ENCODE data around the gene TUBB4A. TPM values are rescaled to one million over a fixed set of nuclear protein-coding genes. Genes with fewer than 3 reads are reported as not detected.

Gene TUBB4A
- total RNA-seq, 1 experiment from 2014 or later, result not detected

- Mint-ChIP-seq H3K9me3 (ENCODE audit: unreplicated experiment) (peaks cover 7% of the 10 kb centered on the region), H3K27ac (ENCODE audit: low read depth, unreplicated experiment) (no peak overlapping the region), H3K4me3 (ENCODE audit: unreplicated experiment) (no peak overlapping the region), H3K27me3 (ENCODE audit: insufficient read depth, unreplicated experiment) (peaks cover 11% of the 10 kb centered on the region), H3K36me3 (ENCODE audit: insufficient read depth, unreplicated experiment) (no peaks in the 10 kb centered on the region), H3K4me1 (ENCODE audit: insufficient read depth, unreplicated experiment) (no peaks in the 10 kb centered on the region)
- ChIA-PET POLR2A (no interaction called here), CTCF (no interaction called here)
- TF ChIP-seq CTCF (IDR thresholded peaks at IDR 0.05; ENCODE audit: unreplicated experiment), result no peak
- BruUV-seq (replicated peaks), result no TSS peak
- intact Hi-C loops (cut with micrococcal nuclease), result no loop called here
- no peak for DNase-seq (ENCODE audit: unreplicated experiment)
Observed at GRCh38 chr19:6490134-6490533, 12.0 kb downstream of the TUBB4A start.

GRCh38 chr19:6489278-6490061, 12.6 kb downstream of the TUBB4A start:
- no peak for TF ChIP-seq CTCF (IDR thresholded peaks at IDR 0.05; ENCODE audit: unreplicated experiment)
- ChIA-PET CTCF (no interaction called here), POLR2A (no interaction called here)
- no peak for DNase-seq (ENCODE audit: unreplicated experiment)
- BruUV-seq (replicated peaks), result no TSS peak
- peaks cover 11% of the 10 kb centered on the region for H3K27me3 Mint-ChIP-seq (ENCODE audit: insufficient read depth, unreplicated experiment)
- peaks cover 2% of the 10 kb centered on the region for H3K4me1 Mint-ChIP-seq (ENCODE audit: insufficient read depth, unreplicated experiment)
- intact Hi-C loops (cut with micrococcal nuclease), result no loop called here
- H3K9me3 Mint-ChIP-seq (ENCODE audit: unreplicated experiment), result peaks cover 7% of the 10 kb centered on the region
- no peak overlapping the region for H3K27ac Mint-ChIP-seq (ENCODE audit: low read depth, unreplicated experiment)
- H3K4me3 Mint-ChIP-seq (ENCODE audit: unreplicated experiment), result no peak overlapping the region
- H3K36me3 Mint-ChIP-seq (ENCODE audit: insufficient read depth, unreplicated experiment), result no peaks in the 10 kb centered on the region

- BruUV-seq (replicated peaks), result no TSS peak
- intact Hi-C loops (cut with micrococcal nuclease), result no loop called here
- H3K4me3 Mint-ChIP-seq (ENCODE audit: unreplicated experiment), result no peak overlapping the region
- no peaks in the 10 kb centered on the region for H3K36me3 Mint-ChIP-seq (ENCODE audit: insufficient read depth, unreplicated experiment)
- H3K27me3 Mint-ChIP-seq (ENCODE audit: insufficient read depth, unreplicated experiment), result peaks cover 1% of the 10 kb centered on the region
- H3K9me3 Mint-ChIP-seq (ENCODE audit: unreplicated experiment), result no peaks in the 10 kb centered on the region
- POLR2A ChIA-PET, result interaction anchor here (0.6 to 1.2 kb wide), 2 partner anchors 19 to 32 kb away, joined by 3 to 6 read pairs; no protein-coding TSS in a partner anchor
- peak; percentile 54 for DNase-seq (ENCODE audit: unreplicated experiment)
- TF ChIP-seq CTCF (IDR thresholded peaks at IDR 0.05; ENCODE audit: unreplicated experiment), result no peak
- H3K4me1 Mint-ChIP-seq (ENCODE audit: insufficient read depth, unreplicated experiment), result peaks cover 14% of the 10 kb centered on the region
- CTCF ChIA-PET, result interaction anchor here (0.6 to 1.2 kb wide), 4 partner anchors 32 to 1445 kb away, joined by 3 to 6 read pairs (median 4); no protein-coding TSS in a partner anchor
- no peak overlapping the region for H3K27ac Mint-ChIP-seq (ENCODE audit: low read depth, unreplicated experiment)
Observed at GRCh38 chr19:6484831-6485230, 17.3 kb downstream of the TUBB4A start.

GRCh38 chr19:6484230-6484629, 17.9 kb downstream of the TUBB4A start:
- H3K36me3 Mint-ChIP-seq (ENCODE audit: insufficient read depth, unreplicated experiment), result no peaks in the 10 kb centered on the region
- H3K27me3 Mint-ChIP-seq (ENCODE audit: insufficient read depth, unreplicated experiment), result no peaks in the 10 kb centered on the region

More at GRCh38 chr19:6484230-6484629, 17.9 kb downstream of the TUBB4A start:
- Mint-ChIP-seq H3K4me3 (ENCODE audit: unreplicated experiment) (no peak overlapping the region), H3K27ac (ENCODE audit: low read depth, unreplicated experiment) (no peak overlapping the region), H3K9me3 (ENCODE audit: unreplicated experiment) (no peaks in the 10 kb centered on the region), H3K4me1 (ENCODE audit: insufficient read depth, unreplicated experiment) (peaks cover 14% of the 10 kb centered on the region)
- ChIA-PET POLR2A (interaction anchor here (1.2 kb wide), 1 partner anchor 32 kb away, joined by 3 read pairs; no protein-coding TSS in a partner anchor), CTCF (interaction anchor here (0.6 kb wide), 1 partner anchor 64 kb away, joined by 6 read pairs; no protein-coding TSS in a partner anchor)
- BruUV-seq (replicated peaks), result no TSS peak
- DNase-seq (ENCODE audit: unreplicated experiment), result peak; percentile 93
- intact Hi-C loops (cut with micrococcal nuclease), result no loop called here
- no peak for TF ChIP-seq CTCF (IDR thresholded peaks at IDR 0.05; ENCODE audit: unreplicated experiment)

Data from MCF 10A (cell line).